ENCODE results near the gene KIF5C. TPM values are rescaled to one million over a fixed set of nuclear protein-coding genes. Genes with fewer than 3 reads are reported as not detected.

KIF5C gene
- total RNA-seq, 1 experiment from 2014 or later, result 1.6 TPM

GRCh38 chr2:148896136-148896535 lies 21.1 kb downstream of the KIF5C start:
- no peaks in the 10 kb centered on the region for H3K4me1 ChIP-seq (ENCODE audit: control insufficient read depth, insufficient read depth, low read length)
- POLR2A ChIA-PET, result no interaction called here
- DNase-seq (ENCODE audit: low read depth, low spot score) (no peak), ATAC-seq (no peak)
- H3K27ac ChIP-seq (ENCODE audit: low read length), result no peak overlapping the region
- H3K27me3 ChIP-seq (ENCODE audit: control insufficient read depth, insufficient read depth, low read length), result peaks cover 7% of the 10 kb centered on the region; the same call in 1 of the 2 replicates
- CTCF ChIA-PET, result interaction anchor here (0.6 kb wide), 1 partner anchor 61 kb away, joined by 12 read pairs; no protein-coding TSS in a partner anchor
- H3K9me3 ChIP-seq (ENCODE audit: control insufficient read depth, insufficient read depth, low read depth, low read length), result no peaks in the 10 kb centered on the region
- BruUV-seq (replicated peaks), result no TSS peak
- in situ Hi-C loops (cut with HindIII; ENCODE audit: low pct_unique_long_range_greater_than_20kb, low sequenced_read_pairs) (no loop called here), intact Hi-C loops (cut with micrococcal nuclease; ENCODE audit: unreplicated experiment) (no loop called here)
- no peaks in the 10 kb centered on the region for H3K36me3 ChIP-seq (ENCODE audit: control insufficient read depth, insufficient read depth, low read length)
- TF ChIP-seq CTCF (IDR thresholded peaks at IDR 0.05) (no peak), REST (IDR thresholded peaks at IDR 0.05; ENCODE audit: insufficient read depth in 1 of 2, low read depth in 2 of 2, low read length in 1 of 2) (no peak), SIN3A (IDR thresholded peaks at IDR 0.05; ENCODE audit: borderline replicate concordance, insufficient read depth, low read depth, low read length) (no peak), TCF7L2 (IDR thresholded peaks at IDR 0.05; ENCODE audit: low read depth, low read length) (no peak), POLR2AphosphoS5 (IDR thresholded peaks at IDR 0.05; ENCODE audit: low read depth, low read length) (no peak)
- no peak overlapping the region for H3K4me3 ChIP-seq (ENCODE audit: low read depth in 2 of 2, low read length in 2 of 2)

- CTCF ChIA-PET, result no interaction called here
- no TSS peak for BruUV-seq (replicated peaks)
- intact Hi-C loops (cut with micrococcal nuclease; ENCODE audit: unreplicated experiment), result no loop called here
- TF ChIP-seq SIN3A (IDR thresholded peaks at IDR 0.05; ENCODE audit: borderline replicate concordance, insufficient read depth, low read depth, low read length) (no peak), REST (IDR thresholded peaks at IDR 0.05; ENCODE audit: insufficient read depth in 1 of 2, low read depth in 2 of 2, low read length in 1 of 2) (no peak), TCF7L2 (IDR thresholded peaks at IDR 0.05; ENCODE audit: low read depth, low read length) (no peak), POLR2AphosphoS5 (IDR thresholded peaks at IDR 0.05; ENCODE audit: low read depth, low read length) (no peak), CTCF (IDR thresholded peaks at IDR 0.05) (no peak)
- in situ Hi-C loops (cut with HindIII; ENCODE audit: low pct_unique_long_range_greater_than_20kb, low sequenced_read_pairs), result no loop called here
- H3K4me1 ChIP-seq (ENCODE audit: control insufficient read depth, insufficient read depth, low read length), result no peaks in the 10 kb centered on the region
- no peaks in the 10 kb centered on the region for H3K9me3 ChIP-seq (ENCODE audit: control insufficient read depth, insufficient read depth, low read depth, low read length)
- no peak overlapping the region for H3K4me3 ChIP-seq (ENCODE audit: low read depth in 2 of 2, low read length in 2 of 2)
- no peak for DNase-seq (ENCODE audit: low read depth, low spot score)
- no peak for ATAC-seq
- POLR2A ChIA-PET, result no interaction called here
- peaks cover 10% of the 10 kb centered on the region for H3K27me3 ChIP-seq (ENCODE audit: control insufficient read depth, insufficient read depth, low read length)
- no peaks in the 10 kb centered on the region for H3K36me3 ChIP-seq (ENCODE audit: control insufficient read depth, insufficient read depth, low read length)
- no peak overlapping the region for H3K27ac ChIP-seq (ENCODE audit: low read length)
These were observed 24.8 kb downstream of the KIF5C start for GRCh38 chr2:148899638-148900318.

Data from Panc1 (cell line).